KG1 (cell line): Measurements from ENCODE around the gene TNIP2.
"Not testable (repeated sequence)": the region's sequence is repeated elsewhere in the genome, so short reads cannot be mapped to it uniquely, and the experiment has no call there.

Experiments used
- DNase-seq: peaks from one replicate; lab custom pipeline; 2025; lab: John Stamatoyannopoulos, UW

The TNIP2 gene

GRCh38 chr4:2767705-2768074 lies 11.6 kb upstream of the TNIP2 start:
- no peak for DNase-seq

- no peak for DNase-seq
Observed at GRCh38 chr4:2767046-2767704, 11.0 kb upstream of the TNIP2 start.

GRCh38 chr4:2765832-2766526 lies 9.8 kb upstream of the TNIP2 start:
- no peak for DNase-seq

- no peak for DNase-seq
Observed at GRCh38 chr4:2763511-2763967, 7.4 kb upstream of the TNIP2 start.

- DNase-seq, result not testable (repeated sequence)
Observed at GRCh38 chr4:2762486-2763370, 6.6 kb upstream of the TNIP2 start.

- no peak for DNase-seq
Observed at GRCh38 chr4:2762048-2762447, 5.9 kb upstream of the TNIP2 start.

GRCh38 chr4:2761035-2761923 lies 5.1 kb upstream of the TNIP2 start:
- no peak for DNase-seq

- no peak for DNase-seq
Observed at GRCh38 chr4:2757426-2757825, 1.3 kb upstream of the TNIP2 start.

GRCh38 chr4:2756691-2757350 lies 685 bp upstream of the TNIP2 start:
- no peak for DNase-seq

GRCh38 chr4:2754848-2755819 lies 1.0 kb downstream of the TNIP2 start:
- DNase-seq, result no peak

- no peak for DNase-seq
Observed at GRCh38 chr4:2753436-2753835, 2.7 kb downstream of the TNIP2 start.

- no peak for DNase-seq
Observed at GRCh38 chr4:2750719-2751605, 5.2 kb downstream of the TNIP2 start.

GRCh38 chr4:2746891-2747695 lies 9.0 kb downstream of the TNIP2 start:
- DNase-seq, result no peak

- DNase-seq, result no peak
Observed at GRCh38 chr4:2745981-2746806, 9.9 kb downstream of the TNIP2 start.

GRCh38 chr4:2745516-2745915 lies 10.6 kb downstream of the TNIP2 start:
- DNase-seq, result no peak

GRCh38 chr4:2744576-2745270 lies 11.4 kb downstream of the TNIP2 start:
- no peak for DNase-seq
